GM10266 (cell line): ENCODE data around the gene SLC25A34.

Experiments
- DNase-seq: peaks from one replicate; pipeline ENCODE4 v3.0.0; 2012; ENCODE audit errors: extremely low spot score
- TF ChIP-seq, protein P1 (sequence below): IDR thresholded peaks from 2 replicates; pipeline ENCODE4 v1.5.1; 2012; ENCODE audit warnings: mild to moderate bottlenecking, low read depth; ENCODE audit not compliant: control insufficient read depth, insufficient read depth; ENCODE audit errors: missing control alignments

Gene SLC25A34

DNA sequence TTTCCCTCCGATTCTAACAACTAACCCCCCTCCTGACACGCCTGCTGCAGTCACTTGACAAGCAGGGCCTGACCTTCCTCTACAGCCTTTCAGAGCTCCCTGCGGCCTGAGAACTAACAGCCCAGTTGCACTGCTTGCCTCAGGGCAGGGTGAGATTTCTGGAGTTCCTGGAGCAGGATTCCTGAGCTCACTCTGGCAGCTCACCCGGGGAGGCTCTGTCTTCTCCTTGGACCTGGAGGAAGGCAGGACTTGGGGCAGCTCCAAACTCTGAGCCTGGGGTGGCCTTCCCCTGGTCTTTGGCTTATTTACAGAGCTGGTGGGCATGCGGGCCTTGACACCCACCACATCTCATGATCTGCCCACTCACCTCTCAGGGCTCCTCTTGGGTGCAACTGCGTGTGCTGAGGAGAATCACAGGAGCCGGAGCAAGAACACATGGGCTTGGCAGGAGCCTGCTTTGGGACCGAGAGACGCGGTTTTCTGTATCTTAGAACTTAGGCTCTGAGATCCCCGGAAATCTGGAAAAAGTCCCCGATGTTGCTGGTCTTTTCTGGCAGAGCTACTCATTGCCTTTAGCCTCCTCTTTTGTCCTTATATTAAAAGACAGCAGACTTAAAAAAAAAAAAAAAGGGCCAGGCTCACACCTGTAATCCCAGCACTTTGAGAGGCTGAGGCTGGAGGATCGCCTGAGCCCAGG lies 13.1 kb upstream of the SLC25A34 start:
- no peak for DNase-seq

DNA sequence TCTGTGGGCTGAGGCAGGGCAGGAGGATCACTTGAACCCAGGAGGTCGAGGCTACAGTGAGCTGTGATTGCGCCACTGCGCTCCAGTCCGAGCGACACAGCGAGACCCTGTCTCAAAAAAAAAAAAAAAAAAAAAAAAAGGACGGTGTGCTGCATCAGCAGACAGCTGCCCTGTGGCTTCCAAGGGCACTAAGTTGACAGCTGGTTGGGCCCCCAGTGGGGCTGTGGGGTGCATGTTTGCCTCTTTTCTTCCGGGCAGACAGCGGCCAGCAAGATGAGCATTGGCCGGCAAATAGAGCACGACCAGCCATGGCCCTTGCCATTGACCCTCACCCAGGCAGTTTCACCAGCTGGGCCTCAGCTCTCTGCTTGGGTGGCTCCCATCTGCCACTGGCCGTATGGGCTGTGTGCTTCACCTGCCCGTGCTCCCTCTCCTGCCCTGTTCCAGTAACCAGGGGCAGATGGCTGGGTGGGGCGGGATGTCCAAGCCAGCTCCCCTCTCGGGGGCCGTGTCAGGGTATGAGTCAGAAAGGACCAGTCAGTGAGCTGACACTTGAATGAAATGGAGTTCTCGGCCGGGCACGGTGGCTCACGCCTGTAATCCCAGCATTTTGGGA lies 12.3 kb upstream of the SLC25A34 start:
- no peak for DNase-seq
- TF ChIP-seq, protein P1, sequence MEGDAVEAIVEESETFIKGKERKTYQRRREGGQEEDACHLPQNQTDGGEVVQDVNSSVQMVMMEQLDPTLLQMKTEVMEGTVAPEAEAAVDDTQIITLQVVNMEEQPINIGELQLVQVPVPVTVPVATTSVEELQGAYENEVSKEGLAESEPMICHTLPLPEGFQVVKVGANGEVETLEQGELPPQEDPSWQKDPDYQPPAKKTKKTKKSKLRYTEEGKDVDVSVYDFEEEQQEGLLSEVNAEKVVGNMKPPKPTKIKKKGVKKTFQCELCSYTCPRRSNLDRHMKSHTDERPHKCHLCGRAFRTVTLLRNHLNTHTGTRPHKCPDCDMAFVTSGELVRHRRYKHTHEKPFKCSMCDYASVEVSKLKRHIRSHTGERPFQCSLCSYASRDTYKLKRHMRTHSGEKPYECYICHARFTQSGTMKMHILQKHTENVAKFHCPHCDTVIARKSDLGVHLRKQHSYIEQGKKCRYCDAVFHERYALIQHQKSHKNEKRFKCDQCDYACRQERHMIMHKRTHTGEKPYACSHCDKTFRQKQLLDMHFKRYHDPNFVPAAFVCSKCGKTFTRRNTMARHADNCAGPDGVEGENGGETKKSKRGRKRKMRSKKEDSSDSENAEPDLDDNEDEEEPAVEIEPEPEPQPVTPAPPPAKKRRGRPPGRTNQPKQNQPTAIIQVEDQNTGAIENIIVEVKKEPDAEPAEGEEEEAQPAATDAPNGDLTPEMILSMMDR: no peak

More for the DNA sequence above, 13.1 kb upstream of the SLC25A34 start:
- TF ChIP-seq, protein P1: no peak

DNA sequence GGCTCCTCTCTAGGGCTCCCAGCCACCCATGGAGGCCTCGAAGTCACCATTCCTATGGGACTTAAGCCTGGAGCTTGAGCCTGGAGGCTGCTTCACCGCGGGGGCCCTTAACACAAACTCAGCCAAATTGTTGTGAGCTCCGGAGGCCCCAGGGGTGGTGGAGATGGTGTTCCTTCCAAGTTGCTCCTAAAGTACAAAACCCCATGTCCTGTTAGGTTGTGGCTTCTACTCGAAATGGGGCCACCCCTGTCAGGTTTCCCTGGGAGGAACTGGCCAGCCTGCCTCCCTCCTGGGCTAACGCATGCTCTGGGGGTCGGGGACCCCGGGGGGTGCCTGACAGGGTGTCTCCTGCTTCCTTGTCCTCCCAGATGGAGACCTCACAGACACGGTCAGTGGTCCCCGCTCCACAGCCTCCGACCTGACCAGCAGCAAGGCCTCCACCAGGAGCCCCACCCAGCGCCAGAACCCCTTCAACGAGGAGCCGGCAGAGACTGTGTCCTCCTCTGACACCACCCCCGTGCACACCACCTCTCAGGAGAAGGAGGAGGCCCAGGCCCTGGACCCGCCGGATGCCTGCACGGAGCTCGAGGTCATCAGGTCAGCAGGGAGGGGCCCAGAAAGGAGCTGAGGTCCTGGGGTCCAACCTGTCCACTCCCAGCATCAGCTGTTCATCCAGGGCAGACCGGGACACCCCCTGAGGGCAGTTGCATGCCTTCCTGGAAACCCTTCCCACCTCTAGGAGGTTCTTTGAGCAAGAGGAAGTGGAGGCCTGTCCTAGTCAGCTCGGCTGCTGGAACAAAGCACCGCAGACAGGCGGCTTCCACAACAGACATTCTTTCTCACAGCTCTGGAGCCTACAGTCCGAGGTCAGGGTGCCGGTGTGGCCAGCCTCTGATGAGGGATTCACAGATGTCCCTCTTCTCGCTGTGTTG lies 10.8 kb upstream of the SLC25A34 start:
- TF ChIP-seq, protein P1: no peak
- DNase-seq: no peak

DNA sequence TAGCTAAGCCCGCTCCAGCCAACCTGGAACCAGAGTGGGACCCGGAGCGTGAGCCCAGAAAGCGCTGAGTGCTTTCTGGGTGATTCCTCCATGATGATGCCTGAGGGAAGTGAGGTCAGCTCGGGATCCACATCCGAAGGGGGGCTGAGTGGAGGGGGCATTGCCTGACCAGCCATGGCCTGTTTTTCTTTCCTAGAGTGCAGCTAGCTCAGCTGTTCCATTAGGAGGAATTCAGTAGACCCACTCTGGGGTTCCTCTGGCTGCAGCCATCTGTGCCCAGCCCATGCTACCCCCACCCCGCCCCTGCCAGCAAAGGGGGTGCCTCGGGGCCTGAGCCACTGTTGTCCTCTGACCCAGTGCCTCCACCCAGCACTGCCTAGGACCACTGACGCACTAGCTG lies 9.6 kb upstream of the SLC25A34 start:
- TF ChIP-seq, protein P1: no peak
- no peak for DNase-seq

DNA sequence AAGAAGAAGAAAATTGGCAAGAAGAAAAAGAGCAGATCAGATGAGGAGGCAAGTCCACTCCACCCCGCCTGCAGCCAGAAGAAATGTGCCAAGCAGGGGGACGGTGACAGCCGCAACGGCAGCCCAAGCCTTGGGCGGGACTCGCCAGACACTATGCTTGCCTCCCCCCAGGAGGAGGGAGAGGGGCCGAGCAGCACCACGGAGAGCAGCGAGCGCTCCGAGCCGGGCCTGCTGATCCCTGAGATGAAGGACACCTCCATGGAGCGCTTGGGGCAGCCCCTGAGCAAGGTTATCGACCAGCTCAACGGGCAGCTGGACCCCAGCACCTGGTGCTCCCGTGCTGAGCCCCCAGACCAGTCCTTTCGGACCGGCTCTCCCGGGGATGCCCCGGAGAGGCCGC lies 9.0 kb upstream of the SLC25A34 start:
- TF ChIP-seq, protein P1: no peak
- DNase-seq: no peak

DNA sequence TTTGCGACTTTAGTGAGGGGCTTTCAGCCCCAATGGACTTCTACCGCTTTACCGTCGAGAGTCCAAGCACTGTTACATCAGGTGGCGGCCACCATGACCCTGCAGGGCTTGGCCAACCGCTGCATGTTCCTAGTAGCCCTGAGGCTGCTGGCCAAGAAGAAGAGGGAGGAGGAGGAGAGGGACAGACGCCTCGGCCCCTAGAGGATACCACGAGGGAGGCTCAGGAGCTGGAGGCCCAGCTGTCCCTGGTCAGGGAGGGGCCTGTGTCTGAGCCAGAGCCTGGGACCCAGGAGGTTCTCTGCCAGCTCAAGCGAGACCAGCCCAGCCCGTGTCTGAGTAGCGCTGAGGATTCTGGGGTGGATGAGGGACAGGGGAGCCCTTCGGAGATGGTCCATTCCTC lies 8.6 kb upstream of the SLC25A34 start:
- no peak for DNase-seq
- TF ChIP-seq, protein P1: no peak
